Activated CD4-positive, alpha-beta memory T cell treated with anti-CD3 and anti-CD28 coated beads for 36 hours (primary cell): ENCODE results near the gene MTCL3.

Source experiments
- CTCF ChIA-PET: fragments of 350-600 bp; sonication (Branson Sonifier 250); formaldehyde crosslinking; loops from one replicate; lab custom pipeline; 2021; ENCODE audit warnings: antibody characterized with exemption, inconsistent platforms; lab: Charles Lee
- POLR2A ChIA-PET: fragments of 350-600 bp; sonication (Branson Sonifier 250); formaldehyde crosslinking; loops from one replicate; lab custom pipeline; 2021; ENCODE audit warnings: antibody characterized with exemption; lab: Charles Lee
- DNase-seq: peaks from one replicate; pipeline ENCODE4 v3.0.0-alpha.2; 2020
- H3K27ac Mint-ChIP-seq: one replicate; pipeline ENCODE4 v1.8.0; 2021; ENCODE audit warnings: mixed read lengths
- H3K27me3 Mint-ChIP-seq: one replicate; pipeline ENCODE4 v1.8.0; 2021; ENCODE audit warnings: mixed read lengths
- H3K36me3 Mint-ChIP-seq: one replicate; pipeline ENCODE4 v1.8.0; 2021; ENCODE audit warnings: mixed read lengths
- H3K4me1 Mint-ChIP-seq: one replicate; pipeline ENCODE4 v1.8.0; 2021; ENCODE audit warnings: low read depth, mixed read lengths
- H3K4me3 Mint-ChIP-seq: one replicate; pipeline ENCODE4 v1.8.0; 2021; ENCODE audit warnings: mild to moderate bottlenecking, mixed read lengths
- H3K9me3 Mint-ChIP-seq: one replicate; pipeline ENCODE4 v1.8.0; 2021; ENCODE audit warnings: mixed read lengths
- intact Hi-C: fragments of 100-400 bp; cut with micrococcal nuclease; formaldehyde crosslinking; loops from one replicate; pipeline ENCODE4 v1.15.1; 2023

The MTCL3 gene

DNA sequence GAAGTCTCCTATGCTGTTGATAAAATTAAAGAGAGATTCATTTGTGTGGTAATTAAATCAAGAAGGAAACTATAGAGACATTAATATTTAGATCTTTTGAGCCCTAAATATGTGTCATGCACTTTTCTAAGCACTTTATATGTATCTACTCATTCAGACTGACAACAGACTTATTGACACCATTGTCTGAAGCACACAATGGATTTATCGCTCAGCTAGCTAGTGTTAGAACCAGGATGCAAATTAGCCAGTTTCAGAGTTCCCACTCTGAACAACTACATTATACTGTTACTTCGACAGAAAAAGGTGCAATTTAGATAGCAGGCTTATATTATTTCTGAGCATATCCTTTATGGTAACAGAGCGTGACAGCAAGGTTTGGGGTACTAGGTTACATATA, 32.2 kb downstream of the MTCL3 start:
- Mint-ChIP-seq H3K4me3 (no peak overlapping the region), H3K9me3 (peaks cover 8% of the 10 kb centered on the region), H3K4me1 (peaks cover 31% of the 10 kb centered on the region), H3K36me3 (peaks cover 15% of the 10 kb centered on the region), H3K27ac (no peak overlapping the region), H3K27me3 (no peaks in the 10 kb centered on the region)
- ChIA-PET CTCF (interaction anchor here (14.1 kb wide), 1 partner anchor 30 kb away, joined by 163 read pairs; the partner anchor contains the start of gene MTCL3), POLR2A (no interaction called here)
- intact Hi-C loops = loop anchor here (10.0 kb wide), 1 partner anchor 248 kb away; no protein-coding TSS in a partner anchor
- DNase-seq = no peak

DNA sequence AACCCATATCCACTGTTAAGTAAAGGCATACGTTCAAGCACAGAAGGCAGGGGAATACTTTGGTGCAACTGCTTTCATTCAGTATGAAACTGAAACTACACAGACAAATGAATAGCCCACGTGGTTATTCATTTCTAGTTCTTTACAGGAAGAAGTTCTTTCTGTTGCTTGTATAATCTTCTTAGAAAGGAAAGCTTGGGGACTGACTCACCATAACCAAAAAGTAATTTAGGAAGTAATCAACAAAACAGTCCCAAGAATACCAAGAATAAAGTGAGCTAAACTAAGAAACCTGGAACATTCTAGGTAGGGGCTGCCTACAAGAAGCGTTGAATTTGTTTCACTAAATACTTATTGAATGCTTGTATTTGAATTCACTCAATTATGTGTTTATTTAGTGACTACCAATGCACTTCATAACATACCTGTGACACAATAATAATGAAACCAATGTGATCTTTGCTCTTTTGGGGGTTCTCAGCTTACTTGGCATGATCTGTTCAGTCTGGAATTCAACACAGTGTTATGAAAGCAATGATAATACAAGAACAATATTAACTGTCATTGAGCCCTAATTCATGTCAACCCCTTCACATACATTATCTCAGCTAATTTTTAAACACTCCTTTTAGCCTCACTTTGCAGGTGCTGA, 34.8 kb downstream of the MTCL3 start:
- H3K36me3 Mint-ChIP-seq = peaks cover 13% of the 10 kb centered on the region
- intact Hi-C loops = loop anchor here (1.0 to 10.0 kb wide), 7 partner anchors 32 to 250 kb away; partner anchors contain the start of gene RNF146
- H3K4me1 Mint-ChIP-seq = peaks cover 28% of the 10 kb centered on the region
- H3K27me3 Mint-ChIP-seq = no peaks in the 10 kb centered on the region
- H3K27ac Mint-ChIP-seq = peak overlapping the region; percentile 68
- H3K4me3 Mint-ChIP-seq = no peak overlapping the region
- CTCF ChIA-PET = interaction anchor here (1.0 to 14.1 kb wide), 5 partner anchors 18 to 218 kb away, joined by 3 to 163 read pairs (median 6); partner anchors contain the start of genes MTCL3 and RNF146
- DNase-seq = no peak
- POLR2A ChIA-PET = interaction anchor here (1.0 to 2.3 kb wide), 5 partner anchors 15 to 64 kb away, joined by 3 to 21 read pairs (median 4); partner anchors contain the start of gene MTCL3
- H3K9me3 Mint-ChIP-seq = peaks cover 8% of the 10 kb centered on the region

DNA sequence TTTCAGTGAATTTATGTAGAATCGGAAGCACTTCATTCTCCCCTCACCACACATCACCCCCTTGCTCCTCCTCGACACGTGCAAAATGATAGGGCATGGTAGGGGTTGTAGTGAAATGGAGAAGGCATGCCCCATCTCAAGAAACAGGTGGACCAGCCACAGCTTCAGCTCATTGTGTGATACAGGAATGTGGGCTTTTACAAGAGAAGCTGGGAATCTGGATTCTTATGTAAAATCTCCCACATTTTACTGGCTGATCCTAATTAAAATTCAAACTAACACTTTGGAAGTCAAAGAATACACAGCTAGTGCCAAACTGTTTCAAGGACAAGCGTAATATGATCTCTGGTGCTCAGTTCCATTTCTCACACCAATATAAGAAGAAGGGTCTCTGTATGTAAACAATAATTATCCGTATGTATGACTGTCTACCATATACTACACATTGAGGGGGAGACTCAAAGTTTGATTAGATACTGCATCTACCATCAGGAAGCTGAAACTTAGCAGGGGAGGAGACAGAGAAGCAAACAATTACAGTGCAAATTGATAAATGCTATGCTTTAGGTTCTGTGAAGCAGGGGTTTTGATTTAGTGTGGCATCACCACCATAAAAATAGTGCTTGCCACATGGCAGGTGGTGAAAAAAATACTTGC, 35.6 kb downstream of the MTCL3 start:
- DNase-seq = no peak
- Mint-ChIP-seq H3K27ac (peak overlapping the region; percentile 68), H3K4me3 (peak overlapping the region; percentile 31), H3K4me1 (peaks cover 28% of the 10 kb centered on the region), H3K36me3 (peaks cover 13% of the 10 kb centered on the region), H3K27me3 (no peaks in the 10 kb centered on the region), H3K9me3 (peaks cover 8% of the 10 kb centered on the region)
- CTCF ChIA-PET = interaction anchor here (0.8 to 14.1 kb wide), 9 partner anchors 16 to 217 kb away, joined by 3 to 163 read pairs (median 5); partner anchors contain the start of genes MTCL3 and RNF146
- intact Hi-C loops = loop anchor here (1.0 to 10.0 kb wide), 7 partner anchors 33 to 251 kb away; partner anchors contain the start of gene RNF146
- POLR2A ChIA-PET = interaction anchor here (1.1 to 2.3 kb wide), 4 partner anchors 15 to 63 kb away, joined by 3 to 21 read pairs (median 8); partner anchors contain the start of gene MTCL3

DNA sequence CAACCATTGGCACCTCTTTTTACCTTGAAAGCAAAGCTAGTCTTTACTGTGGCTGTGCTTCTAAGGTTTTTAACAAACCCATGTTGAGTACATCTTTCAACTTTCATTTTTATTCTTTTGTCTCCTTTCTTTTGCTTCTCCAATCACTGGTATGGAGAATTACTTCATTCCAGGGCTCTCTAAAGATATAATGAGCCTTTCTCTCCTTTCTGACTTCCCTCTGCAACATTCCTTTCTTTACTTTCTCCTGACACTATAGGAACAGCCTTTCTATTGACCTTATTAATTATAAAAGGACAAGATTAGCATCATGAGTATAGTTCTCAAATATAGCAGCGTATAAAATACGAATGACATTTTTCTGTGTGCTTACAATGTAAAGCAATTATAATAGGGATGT, 36.8 kb downstream of the MTCL3 start:
- Mint-ChIP-seq H3K27me3 (no peaks in the 10 kb centered on the region), H3K4me1 (peaks cover 28% of the 10 kb centered on the region), H3K9me3 (peaks cover 8% of the 10 kb centered on the region), H3K36me3 (peaks cover 20% of the 10 kb centered on the region), H3K27ac (no peak overlapping the region), H3K4me3 (no peak overlapping the region)
- ChIA-PET CTCF (interaction anchor here (0.6 to 14.1 kb wide), 3 partner anchors 17 to 35 kb away, joined by 3 to 163 read pairs (median 5); partner anchors contain the start of gene MTCL3), POLR2A (no interaction called here)
- no peak for DNase-seq
- intact Hi-C loops = loop anchor here (10.0 kb wide), 1 partner anchor 252 kb away; no protein-coding TSS in a partner anchor

DNA sequence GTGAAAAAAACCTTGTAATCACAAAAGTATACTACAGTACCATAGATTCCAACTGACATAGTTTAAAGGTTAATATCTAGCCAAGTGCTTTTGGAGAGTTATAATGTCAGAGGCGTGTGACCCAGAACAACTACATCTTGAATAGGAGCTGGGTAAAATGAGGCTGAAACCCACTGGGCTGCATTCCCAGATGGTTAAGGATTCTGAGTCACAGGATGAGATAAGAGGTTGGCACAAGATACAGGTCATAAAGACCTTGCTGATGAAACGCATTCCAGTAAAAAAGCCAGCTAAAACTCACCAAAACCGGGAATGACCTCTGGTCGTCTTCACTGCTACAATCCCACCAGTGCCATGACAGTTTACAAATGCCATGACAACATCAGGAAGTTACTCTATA, 37.5 kb downstream of the MTCL3 start:
- Mint-ChIP-seq H3K27me3 (no peaks in the 10 kb centered on the region), H3K27ac (no peak overlapping the region), H3K9me3 (peaks cover 8% of the 10 kb centered on the region), H3K4me3 (no peak overlapping the region), H3K36me3 (peaks cover 22% of the 10 kb centered on the region), H3K4me1 (peaks cover 28% of the 10 kb centered on the region)
- DNase-seq = no peak
- intact Hi-C loops = loop anchor here (10.0 kb wide), 1 partner anchor 253 kb away; no protein-coding TSS in a partner anchor
- POLR2A ChIA-PET = no interaction called here
- CTCF ChIA-PET = interaction anchor here (0.6 kb wide), 1 partner anchor 35 kb away, joined by 3 read pairs; no protein-coding TSS in a partner anchor

DNA sequence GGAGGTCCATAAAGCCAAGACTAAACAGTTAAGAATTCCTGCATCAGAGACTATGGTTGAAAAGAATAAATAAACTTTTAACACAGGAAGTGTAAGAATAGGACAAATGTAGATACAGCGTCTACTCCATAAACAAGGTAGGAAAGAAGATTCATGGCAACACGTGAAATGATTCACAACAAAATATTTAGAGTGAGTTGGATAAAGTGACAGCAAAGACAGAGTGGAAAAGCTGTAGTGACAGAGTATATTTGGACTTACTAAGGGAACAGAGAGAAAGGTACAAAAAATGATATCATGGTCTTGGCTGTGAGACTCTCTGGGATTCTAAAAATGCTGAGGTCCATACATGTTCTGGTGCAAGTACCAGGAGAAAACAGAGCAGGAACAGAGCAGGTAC, 38.0 kb downstream of the MTCL3 start:
- ChIA-PET POLR2A (no interaction called here), CTCF (interaction anchor here (1.5 to 3.4 kb wide), 2 partner anchors 14 to 35 kb away, joined by 6 to 19 read pairs; no protein-coding TSS in a partner anchor)
- intact Hi-C loops = loop anchor here (10.0 kb wide), 1 partner anchor 254 kb away; no protein-coding TSS in a partner anchor
- H3K36me3 Mint-ChIP-seq = peaks cover 26% of the 10 kb centered on the region
- H3K4me3 Mint-ChIP-seq = no peak overlapping the region
- DNase-seq = no peak
- H3K27me3 Mint-ChIP-seq = no peaks in the 10 kb centered on the region
- H3K9me3 Mint-ChIP-seq = peaks cover 8% of the 10 kb centered on the region
- H3K4me1 Mint-ChIP-seq = peaks cover 28% of the 10 kb centered on the region
- H3K27ac Mint-ChIP-seq = no peak overlapping the region

DNA sequence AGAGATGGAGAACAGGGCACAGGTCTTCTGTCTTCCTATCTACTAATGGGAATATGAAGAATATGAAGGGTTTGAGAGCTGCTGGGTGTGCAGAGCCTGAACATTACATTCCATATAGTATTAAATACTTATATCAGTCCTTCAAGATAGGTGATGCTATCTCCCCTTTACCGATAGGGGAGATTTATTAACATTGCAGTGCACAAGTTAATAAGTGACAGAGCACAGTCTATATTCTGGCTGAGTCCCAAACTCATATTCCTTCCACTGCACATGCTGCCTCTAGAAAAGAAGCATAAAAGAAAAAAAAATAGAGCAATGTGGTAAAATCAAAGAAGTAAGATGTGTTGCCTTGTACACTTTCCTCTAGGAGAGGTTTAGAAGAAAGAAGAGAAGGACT, 41.5 kb downstream of the MTCL3 start:
- no peaks in the 10 kb centered on the region for H3K27me3 Mint-ChIP-seq
- intact Hi-C loops = no loop called here
- no peak for DNase-seq
- ChIA-PET CTCF (interaction anchor here (1.0 to 1.1 kb wide), 2 partner anchors 39 to 61 kb away, joined by 3 to 4 read pairs; no protein-coding TSS in a partner anchor), POLR2A (no interaction called here)
- no peak overlapping the region for H3K27ac Mint-ChIP-seq
- no peaks in the 10 kb centered on the region for H3K9me3 Mint-ChIP-seq
- no peaks in the 10 kb centered on the region for H3K4me1 Mint-ChIP-seq
- H3K4me3 Mint-ChIP-seq = no peak overlapping the region
- H3K36me3 Mint-ChIP-seq = peaks cover 36% of the 10 kb centered on the region

DNA sequence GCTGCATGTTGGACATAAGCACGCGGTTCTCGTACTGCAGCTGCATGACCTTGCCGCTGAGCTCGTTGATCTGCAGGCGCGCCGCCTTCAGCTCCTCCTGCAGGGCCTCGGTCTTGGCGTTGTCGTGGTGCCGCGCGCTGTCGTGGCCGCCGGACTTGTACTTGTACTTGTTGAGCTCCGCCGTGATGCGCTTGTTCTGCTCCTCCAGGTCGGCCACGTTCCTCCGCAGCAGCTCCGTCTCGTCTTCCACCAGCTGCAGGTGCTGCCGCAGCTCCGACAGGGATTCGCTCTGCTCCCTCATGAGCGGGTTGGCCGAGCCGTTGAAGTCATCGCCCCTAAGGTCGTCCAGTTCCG, 43.3 kb downstream of the MTCL3 start:
- Mint-ChIP-seq H3K9me3 (no peaks in the 10 kb centered on the region), H3K4me1 (no peaks in the 10 kb centered on the region), H3K27me3 (no peaks in the 10 kb centered on the region), H3K4me3 (no peak overlapping the region), H3K36me3 (peaks cover 31% of the 10 kb centered on the region), H3K27ac (no peak overlapping the region)
- ChIA-PET POLR2A (interaction anchor here (1.1 kb wide), 1 partner anchor 40 kb away, joined by 4 read pairs; no protein-coding TSS in a partner anchor), CTCF (interaction anchor here (0.8 to 2.9 kb wide), 2 partner anchors 41 to 63 kb away, joined by 4 to 8 read pairs; no protein-coding TSS in a partner anchor)
- intact Hi-C loops = no loop called here
- DNase-seq = no peak

DNA sequence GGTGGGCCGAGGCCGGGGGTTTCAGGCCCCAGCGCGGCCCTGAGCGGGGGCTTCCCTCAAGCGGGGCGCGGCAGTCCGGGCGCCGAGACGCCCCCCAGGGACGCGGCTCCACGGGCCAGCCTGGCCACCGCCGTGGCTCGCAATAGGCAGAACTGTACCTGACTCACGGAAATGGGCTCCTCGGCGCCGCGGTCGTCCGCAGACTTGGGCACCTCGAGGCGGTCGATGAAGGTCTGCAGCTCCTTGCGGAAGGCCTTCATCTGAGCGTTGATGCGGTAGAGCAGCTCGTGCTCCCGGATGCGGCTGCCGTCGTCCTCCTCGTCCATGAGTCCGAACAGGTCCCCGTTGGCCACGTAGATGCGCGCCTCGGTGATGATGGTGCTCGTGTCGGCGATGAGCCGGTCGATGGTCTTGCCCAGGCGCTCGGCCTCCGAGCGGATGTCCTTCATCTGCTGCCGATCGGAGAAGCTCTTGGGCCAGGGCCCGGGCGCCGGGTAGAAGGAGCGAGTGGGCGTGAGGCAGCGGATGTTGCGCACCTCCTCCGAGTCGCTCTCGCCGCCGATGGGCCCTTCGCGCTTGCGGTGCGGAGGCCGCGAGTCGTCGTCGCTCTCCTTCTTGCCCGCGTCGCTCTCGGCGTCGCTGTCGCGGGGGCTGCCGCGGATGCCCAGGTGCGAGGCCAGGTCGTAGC, 43.9 kb downstream of the MTCL3 start:
- intact Hi-C loops = no loop called here
- peak; percentile 19 for DNase-seq
- H3K9me3 Mint-ChIP-seq = no peaks in the 10 kb centered on the region
- CTCF ChIA-PET = interaction anchor here (0.8 to 2.9 kb wide), 2 partner anchors 42 to 64 kb away, joined by 4 to 8 read pairs; no protein-coding TSS in a partner anchor
- H3K4me1 Mint-ChIP-seq = no peaks in the 10 kb centered on the region
- POLR2A ChIA-PET = interaction anchor here (1.1 kb wide), 1 partner anchor 41 kb away, joined by 4 read pairs; no protein-coding TSS in a partner anchor
- no peak overlapping the region for H3K4me3 Mint-ChIP-seq
- peaks cover 31% of the 10 kb centered on the region for H3K36me3 Mint-ChIP-seq
- no peak overlapping the region for H3K27ac Mint-ChIP-seq
- H3K27me3 Mint-ChIP-seq = no peaks in the 10 kb centered on the region

DNA sequence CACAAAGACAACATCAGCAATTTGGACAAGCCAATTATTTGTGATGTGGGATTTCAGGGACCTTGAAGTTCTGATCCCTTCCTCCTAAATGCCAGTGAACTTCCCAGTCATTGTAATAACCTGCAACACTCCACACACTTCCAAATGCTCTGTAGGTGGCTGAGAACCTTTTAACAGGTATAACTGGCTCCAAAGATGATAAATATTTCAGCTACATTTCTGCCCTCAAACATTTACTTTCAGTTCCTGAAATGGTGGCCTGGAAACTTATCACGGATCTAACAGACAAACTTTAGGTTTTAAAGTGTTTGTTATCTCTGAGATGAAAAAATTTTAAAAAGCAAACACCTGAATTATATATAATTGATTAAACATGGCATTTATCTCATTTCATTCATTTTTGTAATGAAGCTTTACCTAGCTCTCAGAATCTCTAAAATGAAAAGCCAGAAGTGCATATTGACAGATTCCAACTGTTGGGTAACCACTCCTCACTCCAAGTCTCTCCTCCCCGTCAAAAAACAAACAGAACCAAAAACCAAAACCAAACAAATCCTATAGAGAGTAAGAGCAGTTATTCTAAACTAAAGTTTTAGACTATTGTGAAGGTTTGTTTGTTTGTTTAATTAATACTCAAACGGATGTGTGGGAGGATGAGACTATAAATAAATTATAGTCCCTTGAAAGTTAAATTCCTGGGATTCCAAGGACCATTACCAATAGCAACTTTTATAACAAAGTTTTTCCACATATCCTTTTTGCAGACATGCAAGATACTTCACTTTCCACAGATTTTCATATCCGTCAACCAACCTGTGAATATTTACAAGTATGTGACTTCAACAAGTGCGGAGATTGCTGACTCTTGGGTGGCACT, 47.5 kb downstream of the MTCL3 start:
- DNase-seq = no peak
- no peak overlapping the region for H3K4me3 Mint-ChIP-seq
- POLR2A ChIA-PET = no interaction called here
- intact Hi-C loops = no loop called here
- H3K36me3 Mint-ChIP-seq = peaks cover 25% of the 10 kb centered on the region
- H3K4me1 Mint-ChIP-seq = no peaks in the 10 kb centered on the region
- no peak overlapping the region for H3K27ac Mint-ChIP-seq
- no peaks in the 10 kb centered on the region for H3K27me3 Mint-ChIP-seq
- H3K9me3 Mint-ChIP-seq = no peaks in the 10 kb centered on the region
- CTCF ChIA-PET = interaction anchor here (1.3 to 3.2 kb wide), 2 partner anchors 45 to 68 kb away, joined by 7 to 12 read pairs; no protein-coding TSS in a partner anchor
